ENCODE measurements around the gene TSKS. TPM values are rescaled to one million over a fixed set of nuclear protein-coding genes. Genes with fewer than 3 reads are reported as not detected.

The TSKS gene
- total RNA-seq, 1 donor from 2014 or later: not detected

DNA sequence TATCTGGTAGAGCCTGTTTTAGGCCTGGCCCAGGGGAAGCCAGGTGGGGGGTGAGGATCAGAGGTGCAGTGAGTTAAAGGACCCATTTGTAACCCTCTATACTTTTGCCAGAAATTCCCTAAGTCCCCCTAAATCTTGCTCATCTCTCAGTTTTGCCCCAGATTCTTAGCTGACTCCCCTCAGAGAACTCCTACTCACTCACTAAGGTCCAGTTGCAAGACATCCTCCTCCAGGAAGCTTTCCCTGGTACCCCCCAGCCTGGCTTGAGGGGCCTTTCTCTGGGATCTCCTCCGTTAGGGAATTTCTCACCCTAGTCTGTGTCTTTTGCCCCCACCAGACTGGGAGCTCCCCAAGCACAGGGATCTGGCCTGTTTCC, 1.9 kb downstream of the TSKS start:
- H3K4me2 ChIP-seq: no peak overlapping the region
- H3K27me3 ChIP-seq: no peaks in the 10 kb centered on the region
- peaks cover 4% of the 10 kb centered on the region for H3K4me1 ChIP-seq
- DNase-seq (ENCODE audit: low spot score): no peak
- TF ChIP-seq, protein P1, sequence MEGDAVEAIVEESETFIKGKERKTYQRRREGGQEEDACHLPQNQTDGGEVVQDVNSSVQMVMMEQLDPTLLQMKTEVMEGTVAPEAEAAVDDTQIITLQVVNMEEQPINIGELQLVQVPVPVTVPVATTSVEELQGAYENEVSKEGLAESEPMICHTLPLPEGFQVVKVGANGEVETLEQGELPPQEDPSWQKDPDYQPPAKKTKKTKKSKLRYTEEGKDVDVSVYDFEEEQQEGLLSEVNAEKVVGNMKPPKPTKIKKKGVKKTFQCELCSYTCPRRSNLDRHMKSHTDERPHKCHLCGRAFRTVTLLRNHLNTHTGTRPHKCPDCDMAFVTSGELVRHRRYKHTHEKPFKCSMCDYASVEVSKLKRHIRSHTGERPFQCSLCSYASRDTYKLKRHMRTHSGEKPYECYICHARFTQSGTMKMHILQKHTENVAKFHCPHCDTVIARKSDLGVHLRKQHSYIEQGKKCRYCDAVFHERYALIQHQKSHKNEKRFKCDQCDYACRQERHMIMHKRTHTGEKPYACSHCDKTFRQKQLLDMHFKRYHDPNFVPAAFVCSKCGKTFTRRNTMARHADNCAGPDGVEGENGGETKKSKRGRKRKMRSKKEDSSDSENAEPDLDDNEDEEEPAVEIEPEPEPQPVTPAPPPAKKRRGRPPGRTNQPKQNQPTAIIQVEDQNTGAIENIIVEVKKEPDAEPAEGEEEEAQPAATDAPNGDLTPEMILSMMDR (IDR thresholded peaks at IDR 0.05): no peak
- no peak for TF ChIP-seq EZH2phosphoT487 (IDR thresholded peaks at IDR 0.05)
- TF ChIP-seq EZH2 (IDR thresholded peaks at IDR 0.05): no peak
- H2AFZ ChIP-seq (replicated peaks): peak overlapping the region; percentile 57
- H3F3A ChIP-seq (ENCODE audit: low read depth): peaks cover 12% of the 10 kb centered on the region
- no peaks in the 10 kb centered on the region for H3K9me3 ChIP-seq (ENCODE audit: low read depth)
- Mint-ChIP-seq H3K36me3 (no peaks in the 10 kb centered on the region), H3K27ac (peak overlapping the region; percentile 50), H3K9me3 (peaks cover 3% of the 10 kb centered on the region), H3K4me3 (no peak overlapping the region), H3K27me3 (ENCODE audit: insufficient read depth, low read depth) (peaks cover 6% of the 10 kb centered on the region), H3K4me1 (peaks cover 28% of the 10 kb centered on the region)
- H3K27ac ChIP-seq: no peak overlapping the region
- no peak overlapping the region for H3K9ac ChIP-seq
- H3K4me3 ChIP-seq: no peak overlapping the region
- H3K36me3 ChIP-seq: no peaks in the 10 kb centered on the region
- no peaks in the 10 kb centered on the region for H4K20me1 ChIP-seq (ENCODE audit: low read depth)
- no peaks in the 10 kb centered on the region for H3K79me2 ChIP-seq (ENCODE audit: low read depth)

DNA sequence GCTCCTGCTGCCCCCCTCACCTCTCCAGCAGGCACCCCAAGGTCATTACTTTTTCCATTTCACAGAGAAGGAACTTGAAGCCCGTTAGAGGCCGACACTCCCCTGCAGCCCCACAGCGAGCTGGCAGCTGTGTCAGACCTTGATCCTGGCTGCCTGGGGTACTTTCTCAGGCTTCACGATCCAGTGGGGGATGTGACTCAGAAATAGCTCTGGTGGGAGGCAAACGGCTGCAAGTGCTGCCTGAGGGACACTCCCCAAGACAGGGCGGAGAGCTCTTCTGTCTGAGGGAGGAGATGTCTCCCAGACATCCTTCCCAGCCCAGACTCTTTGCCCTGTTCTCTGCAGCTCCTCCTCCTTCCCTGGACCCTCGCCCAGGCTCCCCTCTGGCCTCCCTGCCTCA, 4.8 kb downstream of the TSKS start:
- Mint-ChIP-seq H3K36me3 (no peaks in the 10 kb centered on the region), H3K27ac (peak overlapping the region; percentile 68), H3K4me1 (peaks cover 14% of the 10 kb centered on the region), H3K27me3 (ENCODE audit: insufficient read depth, low read depth) (peaks cover under 1% of the 10 kb centered on the region), H3K4me3 (peak overlapping the region; percentile 53), H3K9me3 (peaks cover 15% of the 10 kb centered on the region)
- no peak overlapping the region for H2AFZ ChIP-seq (replicated peaks)
- TF ChIP-seq EZH2phosphoT487 (IDR thresholded peaks at IDR 0.05) (no peak), EZH2 (IDR thresholded peaks at IDR 0.05) (no peak)
- TF ChIP-seq, protein P1 (IDR thresholded peaks at IDR 0.05): no peak
- H4K20me1 ChIP-seq (ENCODE audit: low read depth): no peaks in the 10 kb centered on the region
- no peak overlapping the region for H3K4me3 ChIP-seq
- no peak overlapping the region for H3K4me2 ChIP-seq
- H3K79me2 ChIP-seq (ENCODE audit: low read depth): no peaks in the 10 kb centered on the region
- DNase-seq (ENCODE audit: low spot score): no peak
- H3K9me3 ChIP-seq (ENCODE audit: low read depth): peaks cover 6% of the 10 kb centered on the region
- no peak overlapping the region for H3K9ac ChIP-seq
- H3K36me3 ChIP-seq: no peaks in the 10 kb centered on the region
- no peaks in the 10 kb centered on the region for H3K27me3 ChIP-seq
- no peak overlapping the region for H3K27ac ChIP-seq
- no peaks in the 10 kb centered on the region for H3F3A ChIP-seq (ENCODE audit: low read depth)
- H3K4me1 ChIP-seq: peaks cover 4% of the 10 kb centered on the region

DNA sequence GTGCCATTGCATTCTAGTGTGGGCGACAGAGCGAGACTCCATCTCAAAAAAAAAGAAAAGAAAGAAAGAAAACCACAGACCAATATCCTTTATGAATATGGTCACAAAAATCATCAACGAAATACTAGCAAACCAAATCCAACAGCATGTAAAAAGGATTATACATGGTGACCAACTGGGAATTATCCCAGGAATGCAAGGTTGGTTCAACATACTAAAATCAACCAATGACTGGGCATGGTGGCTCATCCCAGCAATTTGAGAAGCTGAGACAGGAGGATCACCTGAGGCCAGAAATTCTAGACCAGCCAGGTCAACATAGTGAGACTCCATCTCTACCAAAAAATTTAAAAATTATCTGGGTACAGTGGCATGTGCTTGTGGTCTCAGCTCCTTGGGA, 7.2 kb downstream of the TSKS start:
- Histone ChIP-seq H3K27me3 (no peaks in the 10 kb centered on the region), H3K9me3 (ENCODE audit: low read depth) (peaks cover 6% of the 10 kb centered on the region), H3K4me3 (no peak overlapping the region), H4K20me1 (ENCODE audit: low read depth) (no peaks in the 10 kb centered on the region), H3F3A (ENCODE audit: low read depth) (no peaks in the 10 kb centered on the region), H3K4me1 (no peaks in the 10 kb centered on the region), H3K27ac (no peak overlapping the region), H3K36me3 (no peaks in the 10 kb centered on the region), H3K4me2 (no peak overlapping the region), H3K79me2 (ENCODE audit: low read depth) (no peaks in the 10 kb centered on the region), H3K9ac (no peak overlapping the region), H2AFZ (replicated peaks) (no peak overlapping the region)
- H3K9me3 Mint-ChIP-seq: peaks cover 20% of the 10 kb centered on the region
- TF ChIP-seq EZH2phosphoT487 (IDR thresholded peaks at IDR 0.05) (no peak), EZH2 (IDR thresholded peaks at IDR 0.05) (no peak)
- TF ChIP-seq, protein P1 (IDR thresholded peaks at IDR 0.05): no peak
- H3K27ac Mint-ChIP-seq: no peak overlapping the region
- DNase-seq (ENCODE audit: low spot score): no peak
- H3K4me1 Mint-ChIP-seq: peaks cover 10% of the 10 kb centered on the region
- peaks cover 2% of the 10 kb centered on the region for H3K27me3 Mint-ChIP-seq (ENCODE audit: insufficient read depth, low read depth)
- no peaks in the 10 kb centered on the region for H3K36me3 Mint-ChIP-seq
- no peak overlapping the region for H3K4me3 Mint-ChIP-seq
